Epithelial cell of proximal tubule (primary cell): ENCODE measurements around the gene EHBP1. TPM values are rescaled to one million over a fixed set of nuclear protein-coding genes. Genes with fewer than 3 reads are reported as not detected.

Source experiments
- DNase-seq: peaks from one replicate; pipeline ENCODE4 v3.0.0-alpha.2; 2011; ENCODE audit warnings: low read depth
- H3K4me3 ChIP-seq: 2 replicates; pipeline ENCODE4 v1.5.1; 2011; ENCODE audit warnings: low read depth, mild to moderate bottlenecking, low read length
- total RNA-seq: library from RNA; depleted of rRNA; stranded (reverse); fragments of >200 nt; gene quantifications from 2 replicates; pipeline ENCODE4 v1.2.3, GENCODE V29; 2015
- TF ChIP-seq, protein P1 (sequence below): conservative IDR thresholded peaks from 2 replicates; pipeline ENCODE4 v1.5.1; 2012; ENCODE audit warnings: low read depth, mild to moderate bottlenecking, low read length

The EHBP1 gene
- total RNA-seq, 1 donor from 2014 or later: 18.1 TPM

DNA sequence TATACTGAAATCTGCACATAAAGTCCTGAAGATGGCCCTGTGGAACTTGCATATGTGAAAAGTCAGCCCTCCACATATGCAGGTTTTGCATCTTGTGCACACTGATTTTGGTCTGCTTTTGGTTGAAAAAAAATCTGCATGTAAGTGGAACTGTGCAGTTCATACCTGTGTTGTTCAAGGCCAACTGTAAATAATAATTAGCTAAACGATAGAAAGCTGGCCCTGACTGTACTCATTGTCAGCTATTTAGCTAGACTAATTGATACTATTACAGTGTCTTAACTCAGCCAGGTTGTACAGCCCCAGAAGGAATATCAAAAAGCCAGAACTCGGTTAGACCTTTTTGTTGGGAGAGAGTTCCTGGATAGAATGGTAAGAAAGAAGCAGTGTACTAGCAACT is 54.5 kb downstream of the EHBP1 start:
- no peak for DNase-seq
- TF ChIP-seq, protein P1, sequence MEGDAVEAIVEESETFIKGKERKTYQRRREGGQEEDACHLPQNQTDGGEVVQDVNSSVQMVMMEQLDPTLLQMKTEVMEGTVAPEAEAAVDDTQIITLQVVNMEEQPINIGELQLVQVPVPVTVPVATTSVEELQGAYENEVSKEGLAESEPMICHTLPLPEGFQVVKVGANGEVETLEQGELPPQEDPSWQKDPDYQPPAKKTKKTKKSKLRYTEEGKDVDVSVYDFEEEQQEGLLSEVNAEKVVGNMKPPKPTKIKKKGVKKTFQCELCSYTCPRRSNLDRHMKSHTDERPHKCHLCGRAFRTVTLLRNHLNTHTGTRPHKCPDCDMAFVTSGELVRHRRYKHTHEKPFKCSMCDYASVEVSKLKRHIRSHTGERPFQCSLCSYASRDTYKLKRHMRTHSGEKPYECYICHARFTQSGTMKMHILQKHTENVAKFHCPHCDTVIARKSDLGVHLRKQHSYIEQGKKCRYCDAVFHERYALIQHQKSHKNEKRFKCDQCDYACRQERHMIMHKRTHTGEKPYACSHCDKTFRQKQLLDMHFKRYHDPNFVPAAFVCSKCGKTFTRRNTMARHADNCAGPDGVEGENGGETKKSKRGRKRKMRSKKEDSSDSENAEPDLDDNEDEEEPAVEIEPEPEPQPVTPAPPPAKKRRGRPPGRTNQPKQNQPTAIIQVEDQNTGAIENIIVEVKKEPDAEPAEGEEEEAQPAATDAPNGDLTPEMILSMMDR: no peak
- H3K4me3 ChIP-seq: no peak overlapping the region

DNA sequence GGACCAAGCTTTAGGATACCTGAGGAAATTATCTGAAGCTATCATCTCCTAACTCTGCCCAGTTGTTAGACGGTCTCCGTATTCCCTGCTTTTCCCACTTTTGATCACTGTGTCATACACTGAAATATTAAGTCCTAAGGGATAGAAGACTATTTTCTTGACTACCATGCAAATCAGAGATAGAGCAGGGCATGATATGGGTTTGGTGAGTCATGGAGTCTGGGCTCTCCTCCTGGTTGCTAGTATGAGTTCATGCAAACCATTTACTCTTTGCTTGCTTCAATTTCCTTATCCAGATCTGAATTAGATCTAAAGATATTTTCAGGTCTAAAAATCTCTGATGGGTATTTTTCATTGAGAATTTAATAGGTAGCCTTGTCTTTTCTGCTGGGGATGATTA is 55.0 kb downstream of the EHBP1 start:
- no peak for DNase-seq
- TF ChIP-seq, protein P1: no peak
- no peak overlapping the region for H3K4me3 ChIP-seq

DNA sequence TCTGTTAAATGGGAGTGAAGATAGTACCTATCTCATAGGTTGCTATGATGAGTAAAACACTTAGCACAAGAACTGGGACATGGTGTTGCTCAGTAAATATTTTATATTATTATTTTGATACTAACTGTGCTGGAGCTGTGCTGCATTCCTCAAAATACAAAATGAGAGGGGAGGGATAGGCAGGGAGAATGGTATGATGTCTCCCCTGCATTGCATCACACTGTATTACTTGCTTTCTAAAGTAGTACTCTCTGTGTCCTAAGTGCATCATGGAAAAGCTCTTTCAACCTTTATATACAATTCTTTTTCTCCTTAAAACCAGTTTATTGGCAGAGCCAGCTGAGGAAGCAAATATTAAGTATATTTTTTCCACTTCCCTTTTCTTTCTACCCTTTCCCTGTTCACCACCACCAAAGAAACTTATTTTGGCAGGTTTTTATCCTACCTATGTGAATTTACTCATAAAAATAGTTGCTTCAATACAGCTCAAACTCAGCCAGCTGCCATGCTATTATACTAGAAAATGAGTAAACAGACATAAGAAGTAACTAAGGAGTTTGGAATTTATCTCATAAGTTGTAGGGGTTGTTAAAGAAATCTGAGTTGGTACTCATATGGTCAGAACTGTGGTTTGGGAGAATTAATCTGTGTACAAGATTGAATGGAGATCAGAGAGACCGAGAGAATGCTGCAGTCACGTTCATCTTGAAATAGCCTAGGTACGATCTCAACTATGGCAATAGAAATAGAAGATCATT is 60.3 kb downstream of the EHBP1 start:
- DNase-seq: no peak
- TF ChIP-seq, protein P1: no peak
- H3K4me3 ChIP-seq: no peak overlapping the region

DNA sequence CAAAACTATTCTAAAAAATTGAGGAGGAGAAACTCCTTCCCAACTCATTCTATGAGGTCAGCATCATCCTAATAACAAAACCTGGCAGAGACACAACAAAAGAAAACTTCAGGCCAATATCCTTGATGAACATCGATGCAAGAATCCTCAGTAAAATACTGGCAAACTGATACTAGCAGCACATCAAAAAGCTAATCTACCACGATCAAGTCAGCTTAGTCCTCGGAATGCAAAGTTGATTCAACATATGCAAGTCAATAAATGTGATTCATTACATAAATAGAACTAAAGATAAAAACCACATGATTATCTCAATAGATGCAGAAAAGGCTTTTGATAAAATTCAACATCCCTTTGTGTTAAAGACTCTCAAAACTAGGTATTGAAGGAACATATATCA is 63.1 kb downstream of the EHBP1 start:
- no peak overlapping the region for H3K4me3 ChIP-seq
- TF ChIP-seq, protein P1: no peak
- DNase-seq: no peak

DNA sequence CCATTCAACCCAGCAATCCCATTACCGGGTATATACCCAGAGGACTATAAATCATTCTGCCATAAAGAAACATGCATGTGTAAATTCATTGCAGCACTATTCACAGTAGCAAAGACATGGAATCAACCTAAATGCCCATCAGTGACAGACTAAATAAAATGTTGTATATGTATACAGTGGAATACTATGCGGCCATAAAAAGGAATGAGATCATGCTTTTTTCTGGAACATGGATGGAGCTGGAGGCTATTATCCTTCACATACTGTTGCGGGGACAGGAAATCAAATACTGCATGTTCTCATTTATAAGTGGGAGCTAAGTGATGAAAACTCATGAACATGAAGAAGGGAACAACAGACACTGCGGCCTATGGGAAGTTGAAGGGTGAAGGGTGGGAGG is 65.1 kb downstream of the EHBP1 start:
- no peak overlapping the region for H3K4me3 ChIP-seq
- TF ChIP-seq, protein P1: no peak
- no peak for DNase-seq

DNA sequence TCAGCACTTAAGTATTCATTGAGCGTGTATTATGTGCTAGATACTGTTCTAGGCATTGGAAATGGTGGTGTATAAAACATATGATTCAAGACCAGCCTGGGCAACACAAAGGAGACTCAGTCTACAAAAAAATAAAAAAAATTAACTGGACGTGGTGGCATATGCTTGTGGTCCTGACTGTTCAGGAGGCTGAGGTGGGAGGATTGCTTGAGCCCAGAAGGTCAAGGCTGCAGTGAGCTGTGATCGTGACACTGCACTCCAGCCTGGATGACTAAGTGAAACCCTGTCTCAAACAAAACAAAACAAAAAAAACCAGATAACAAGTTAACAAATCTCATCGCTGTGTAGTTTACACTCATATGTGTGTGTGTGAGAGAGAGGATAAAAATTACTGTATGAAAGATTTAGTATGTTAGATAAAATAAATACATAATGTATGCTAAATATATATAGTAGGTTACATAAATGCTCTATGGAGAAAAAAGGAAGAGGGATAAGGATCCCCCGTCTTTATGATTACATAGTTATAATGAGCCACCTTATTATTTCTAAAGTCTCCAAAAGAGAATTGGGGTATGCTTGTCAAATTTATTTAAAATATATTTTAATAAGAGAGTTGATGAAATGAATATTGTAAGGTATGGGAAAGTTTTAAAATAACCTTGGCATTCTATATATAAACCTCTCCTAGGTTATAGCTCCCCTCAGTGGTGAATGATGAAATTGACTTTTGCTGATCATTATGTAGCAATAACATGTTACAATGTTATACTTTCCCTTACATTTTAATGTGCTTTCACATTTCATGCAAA is 69.2 kb downstream of the EHBP1 start:
- TF ChIP-seq, protein P1: peak; percentile 63
- no peak for DNase-seq

More for the DNA sequence above, 69.2 kb downstream of the EHBP1 start:
- no peak overlapping the region for H3K4me3 ChIP-seq
